Fibroblast of mammary gland (primary cell): Measurements from ENCODE around the gene SRBD1.

ENCODE experiments used
- DNase-seq: peaks from one replicate; pipeline ENCODE4 v3.0.0-alpha.2; 2010; ENCODE audit warnings: low read depth
- H3K4me3 ChIP-seq: 2 replicates; pipeline ENCODE4 v1.5.1; 2011; ENCODE audit warnings: low read depth, mild to moderate bottlenecking, low read length, moderate library complexity; ENCODE audit not compliant: control insufficient read depth
- TF ChIP-seq, protein P1 (sequence below): conservative IDR thresholded peaks from 2 replicates; pipeline ENCODE4 v1.5.1; 2011; ENCODE audit warnings: low read depth, low read length, inconsistent platforms; ENCODE audit not compliant: control insufficient read depth, insufficient read depth

SRBD1 gene

DNA sequence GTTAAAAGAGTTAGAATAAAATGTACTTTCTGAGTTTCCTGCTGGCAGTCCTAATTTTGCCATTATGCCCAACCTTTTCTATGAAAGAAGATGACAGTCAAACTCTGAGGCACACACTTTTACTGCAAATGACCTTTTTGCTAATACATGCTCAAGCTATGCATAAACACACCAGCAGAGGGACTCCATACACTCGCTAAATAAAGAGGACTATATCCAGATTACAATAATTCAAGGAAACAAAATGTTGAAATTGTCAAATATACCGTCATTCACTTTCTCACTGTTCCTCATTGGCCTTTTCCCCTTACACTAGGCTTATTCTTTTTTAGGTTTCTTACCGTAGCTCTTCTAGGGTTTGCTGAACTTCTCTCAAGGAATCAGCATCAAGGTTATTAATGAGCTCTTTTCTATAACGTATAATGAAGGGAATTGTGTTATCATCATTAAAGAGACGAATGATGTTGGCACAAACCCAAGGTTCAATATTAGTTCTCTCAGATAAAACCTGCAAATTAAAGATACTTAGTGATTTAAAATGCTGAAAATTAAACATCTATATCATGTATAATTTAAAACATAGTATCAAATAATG lies 25.7 kb downstream of the SRBD1 start:
- peak; percentile 71 for DNase-seq
- H3K4me3 ChIP-seq: no peak overlapping the region
- TF ChIP-seq, protein P1, sequence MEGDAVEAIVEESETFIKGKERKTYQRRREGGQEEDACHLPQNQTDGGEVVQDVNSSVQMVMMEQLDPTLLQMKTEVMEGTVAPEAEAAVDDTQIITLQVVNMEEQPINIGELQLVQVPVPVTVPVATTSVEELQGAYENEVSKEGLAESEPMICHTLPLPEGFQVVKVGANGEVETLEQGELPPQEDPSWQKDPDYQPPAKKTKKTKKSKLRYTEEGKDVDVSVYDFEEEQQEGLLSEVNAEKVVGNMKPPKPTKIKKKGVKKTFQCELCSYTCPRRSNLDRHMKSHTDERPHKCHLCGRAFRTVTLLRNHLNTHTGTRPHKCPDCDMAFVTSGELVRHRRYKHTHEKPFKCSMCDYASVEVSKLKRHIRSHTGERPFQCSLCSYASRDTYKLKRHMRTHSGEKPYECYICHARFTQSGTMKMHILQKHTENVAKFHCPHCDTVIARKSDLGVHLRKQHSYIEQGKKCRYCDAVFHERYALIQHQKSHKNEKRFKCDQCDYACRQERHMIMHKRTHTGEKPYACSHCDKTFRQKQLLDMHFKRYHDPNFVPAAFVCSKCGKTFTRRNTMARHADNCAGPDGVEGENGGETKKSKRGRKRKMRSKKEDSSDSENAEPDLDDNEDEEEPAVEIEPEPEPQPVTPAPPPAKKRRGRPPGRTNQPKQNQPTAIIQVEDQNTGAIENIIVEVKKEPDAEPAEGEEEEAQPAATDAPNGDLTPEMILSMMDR: peak; percentile 93

DNA sequence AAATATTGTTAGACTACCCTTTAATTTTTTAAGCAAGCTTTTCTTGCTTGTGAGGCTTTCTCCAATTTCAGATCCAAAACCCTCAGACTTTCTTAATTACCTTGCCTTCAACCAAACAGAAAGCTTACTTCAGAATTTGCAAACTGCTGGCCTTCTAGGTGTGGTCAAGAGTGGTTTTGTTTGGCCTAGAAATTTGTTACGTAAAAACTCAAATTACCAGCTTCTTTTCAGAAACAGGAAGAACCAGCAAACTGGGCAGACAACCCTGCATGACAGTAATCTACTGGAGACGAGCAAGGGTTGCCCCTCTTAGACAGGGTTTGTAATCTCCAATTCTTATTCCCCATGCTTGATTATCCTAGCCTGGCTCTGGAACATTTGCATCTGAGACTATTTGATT lies 27.1 kb downstream of the SRBD1 start:
- TF ChIP-seq, protein P1: no peak
- no peak for DNase-seq
- H3K4me3 ChIP-seq: no peak overlapping the region

DNA sequence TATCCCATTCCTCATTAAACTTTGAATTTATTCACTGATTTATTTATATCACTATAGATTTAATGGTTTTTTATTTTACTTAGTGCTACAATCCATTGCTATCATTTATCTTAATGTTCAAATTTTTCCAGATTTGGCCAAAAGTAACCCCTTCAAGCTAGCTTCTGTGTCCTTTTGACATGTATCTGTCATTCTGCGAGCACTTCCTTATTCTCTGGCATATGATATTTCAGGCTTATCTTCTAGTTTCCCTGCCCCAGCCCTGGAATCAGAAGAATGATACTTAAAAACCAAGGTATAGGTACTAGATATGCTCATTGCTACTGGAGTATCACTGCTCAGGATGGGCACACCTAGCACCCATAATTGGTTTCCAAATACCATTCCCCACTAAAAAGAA lies 28.5 kb downstream of the SRBD1 start:
- DNase-seq: no peak
- TF ChIP-seq, protein P1: no peak
- no peak overlapping the region for H3K4me3 ChIP-seq

DNA sequence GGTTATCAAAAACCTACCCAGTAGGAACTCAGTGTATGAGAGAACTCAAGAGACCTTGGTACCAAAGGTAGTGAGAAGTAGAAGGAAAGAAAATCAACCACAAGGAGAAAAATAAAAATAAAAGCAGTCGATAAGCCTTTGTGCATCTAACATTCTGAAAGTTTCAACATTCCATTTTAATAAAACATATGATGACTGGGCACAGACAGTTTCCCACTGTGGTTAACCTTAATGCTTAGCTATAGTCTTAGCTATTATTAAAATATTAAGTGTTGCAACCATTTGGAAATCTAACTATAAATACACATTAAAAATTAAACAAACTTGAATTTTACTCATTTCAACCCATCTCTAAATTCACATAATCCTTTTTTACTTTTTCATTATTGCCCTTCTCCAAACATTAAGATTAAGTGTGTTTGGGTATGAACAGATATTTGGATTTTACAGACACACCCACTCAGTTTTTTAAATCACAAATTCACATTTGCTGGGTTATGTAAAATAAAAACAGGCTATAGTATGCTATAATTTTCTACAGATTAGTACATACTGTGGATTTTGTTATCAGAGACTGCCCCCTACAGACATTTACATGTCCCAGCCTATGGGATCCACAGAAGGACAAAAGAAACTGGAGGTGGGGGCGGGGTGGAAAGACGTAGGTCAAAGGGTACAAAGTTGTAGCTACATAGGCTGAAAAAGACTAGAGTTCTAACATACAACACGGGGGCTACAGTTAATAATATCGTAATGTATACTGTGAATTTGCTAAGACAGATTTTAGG lies 32.8 kb downstream of the SRBD1 start:
- peak; percentile 54 for DNase-seq
- no peak overlapping the region for H3K4me3 ChIP-seq
- TF ChIP-seq, protein P1: peak; percentile 48

DNA sequence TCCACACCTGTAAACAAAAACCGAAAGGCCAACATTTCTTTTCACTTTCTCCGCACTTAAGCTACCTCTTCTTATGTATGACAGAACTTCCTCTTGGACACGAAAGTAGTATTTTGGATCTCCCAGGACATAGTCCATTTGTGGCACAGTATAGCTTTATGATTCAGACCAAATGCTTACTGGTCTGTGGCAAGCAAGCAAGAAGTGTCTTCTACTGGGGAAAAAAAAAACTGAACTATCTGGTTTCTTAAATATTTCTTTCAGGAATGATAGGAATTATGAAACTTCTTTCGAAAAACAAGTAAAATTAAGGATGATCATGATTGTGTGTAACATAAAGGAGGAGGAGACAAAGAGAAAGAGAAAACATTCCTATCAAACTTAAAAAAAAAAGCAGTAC lies 33.6 kb downstream of the SRBD1 start:
- DNase-seq: peak; percentile 19
- no peak overlapping the region for H3K4me3 ChIP-seq
- TF ChIP-seq, protein P1: no peak

DNA sequence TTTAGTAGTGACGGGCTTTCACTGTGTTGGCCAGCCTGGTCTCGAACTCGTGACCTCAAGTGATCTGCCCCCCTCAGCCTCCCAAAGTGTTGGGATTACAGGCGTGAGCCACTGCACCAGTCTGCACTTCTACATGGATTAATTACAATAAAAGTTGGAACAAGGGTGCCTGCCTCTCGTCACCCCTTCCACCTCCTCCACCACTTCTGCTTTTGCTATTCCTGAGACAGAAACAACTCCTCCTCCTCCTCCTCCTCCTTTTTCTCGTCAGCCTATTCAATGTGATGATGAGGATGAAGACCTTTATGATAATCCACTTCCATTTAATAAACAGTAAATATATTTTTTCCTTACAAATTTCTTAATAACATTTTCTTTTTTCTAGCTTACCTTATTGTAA lies 35.2 kb downstream of the SRBD1 start:
- DNase-seq: no peak
- TF ChIP-seq, protein P1: no peak
- no peak overlapping the region for H3K4me3 ChIP-seq
